CD1c-positive myeloid dendritic cell (primary cell): Measurements from ENCODE around the gene ADAMTSL3.

Experiments used
- DNase-seq: peaks from one replicate; pipeline ENCODE4 v3.0.0-alpha.2; 2016; ENCODE audit errors: extremely low spot score

The ADAMTSL3 gene

DNA sequence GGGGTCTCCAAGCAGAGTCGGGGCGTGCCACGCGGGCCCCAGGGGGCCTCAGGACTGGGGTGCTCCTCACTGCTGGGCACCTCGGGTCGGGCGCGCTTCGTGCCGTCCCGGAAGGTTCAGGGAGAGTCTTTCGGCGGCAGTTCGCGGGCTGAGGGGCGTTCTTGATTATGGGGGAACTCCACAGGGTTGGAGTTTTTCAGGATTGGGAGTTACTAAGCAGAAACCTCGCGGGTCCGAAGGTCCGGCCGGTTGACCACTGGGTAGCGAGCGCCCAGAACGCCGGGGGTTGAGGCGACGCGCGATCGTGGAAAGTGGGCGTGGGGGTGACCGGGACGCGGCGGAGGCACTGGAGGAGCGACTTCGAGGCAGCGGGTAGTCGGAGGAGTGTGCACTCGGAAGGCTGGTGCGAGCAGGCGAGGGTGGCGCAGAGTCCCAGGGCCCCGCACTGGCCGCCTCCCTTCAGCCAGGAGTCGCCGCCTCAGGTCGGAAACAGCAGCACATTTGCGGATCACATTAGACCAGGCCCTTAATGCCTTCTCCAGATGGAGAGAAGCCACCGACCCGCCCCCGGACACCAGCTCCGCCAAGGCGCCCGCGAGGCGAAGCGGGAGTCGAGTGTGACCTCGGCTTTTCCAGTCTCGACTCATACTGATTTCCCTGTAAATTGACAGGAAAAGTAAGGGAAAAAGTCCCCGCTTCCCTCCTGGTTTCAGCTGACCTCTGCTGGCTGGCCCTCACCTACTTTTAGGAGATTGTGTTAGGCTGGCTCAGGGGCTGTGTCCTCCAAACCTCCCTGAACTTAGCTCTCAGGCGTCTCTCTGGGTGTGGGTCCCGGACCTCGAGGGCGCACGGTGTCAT is 685 bp downstream of the ADAMTSL3 start:
- no peak for DNase-seq

DNA sequence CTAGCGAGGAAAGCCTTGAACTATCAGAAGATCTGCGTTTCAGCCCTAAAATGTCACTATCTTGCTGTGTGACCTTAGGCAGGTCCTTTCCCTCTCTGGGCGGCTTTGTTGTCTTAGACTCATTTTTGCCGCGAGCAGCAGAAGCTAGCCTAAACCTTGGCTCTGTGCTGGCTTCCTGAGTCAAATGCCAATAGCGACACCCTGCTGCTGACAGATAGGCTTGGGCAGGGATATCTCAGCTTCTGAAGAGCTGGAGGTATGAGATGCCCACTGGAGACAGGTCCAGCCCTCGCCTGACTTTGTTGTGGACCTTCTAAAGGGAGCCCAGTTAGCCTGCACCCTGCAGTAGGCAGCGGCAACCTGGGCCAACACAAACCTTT is 1.3 kb downstream of the ADAMTSL3 start:
- DNase-seq: no peak

DNA sequence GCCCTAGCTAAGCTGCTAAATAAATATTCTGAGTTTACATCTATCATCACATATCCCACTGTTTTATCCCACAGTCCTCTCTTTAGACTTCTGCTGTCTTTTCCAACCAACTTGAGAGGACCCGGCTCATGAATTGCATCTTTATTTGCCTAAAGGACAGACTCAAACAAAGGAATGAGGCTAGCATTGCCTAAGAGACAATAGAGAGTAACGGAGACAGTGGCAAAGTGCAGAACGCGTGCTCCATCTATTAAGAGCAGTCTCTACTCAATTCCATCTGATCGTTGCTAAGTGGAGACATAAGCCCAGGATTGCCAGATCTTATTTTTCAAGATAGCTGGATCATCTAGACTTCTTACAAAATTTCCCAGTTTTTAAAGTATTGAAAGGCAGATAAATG is 2.3 kb downstream of the ADAMTSL3 start:
- DNase-seq: no peak

- DNase-seq: no peak
Observed at GRCh38 chr15:83656943-83657528, 3.1 kb downstream of the ADAMTSL3 start.

DNA sequence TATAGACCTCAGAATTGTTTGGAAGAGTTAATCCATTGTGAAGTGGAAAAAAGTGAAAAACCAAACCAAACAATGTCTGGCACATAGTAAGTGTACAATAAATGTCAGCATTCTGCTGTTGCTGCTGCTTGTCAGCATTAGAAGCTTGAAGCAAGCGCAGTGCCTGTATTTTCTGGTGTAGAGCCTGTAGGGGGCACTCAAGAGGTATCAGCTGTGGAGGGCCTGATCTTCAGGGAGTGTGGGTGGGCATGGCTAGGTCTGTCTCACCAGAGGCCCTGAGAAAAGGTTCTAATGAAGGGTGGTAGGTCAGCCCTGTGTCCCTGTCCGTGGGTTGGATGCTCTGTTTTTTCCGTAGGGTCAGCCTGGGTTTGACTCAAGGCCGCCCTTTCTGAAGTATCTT is 3.6 kb downstream of the ADAMTSL3 start:
- no peak for DNase-seq

GRCh38 chr15:83658430-83659416 is 4.8 kb downstream of the ADAMTSL3 start:
- no peak for DNase-seq

- no peak for DNase-seq
Observed at GRCh38 chr15:83659417-83659812, 5.5 kb downstream of the ADAMTSL3 start.

DNA sequence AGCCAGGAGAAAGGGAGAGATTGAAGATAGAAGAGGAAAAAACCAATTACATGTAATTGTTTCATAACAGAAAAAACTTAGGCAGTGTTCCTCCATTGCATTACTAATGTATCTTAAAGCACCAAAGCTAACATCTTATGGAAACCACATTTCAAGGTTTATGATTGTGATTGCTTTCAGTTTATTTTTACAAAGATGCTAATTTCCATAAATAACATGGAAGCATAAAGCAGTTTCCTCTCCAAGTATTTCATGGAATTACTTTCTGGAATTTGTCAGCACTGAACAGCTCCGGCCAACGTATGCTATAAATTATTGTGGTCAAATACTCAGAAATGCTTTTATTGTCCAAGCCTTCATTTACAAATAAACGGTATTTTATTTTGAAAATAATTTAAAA is 11.6 kb downstream of the ADAMTSL3 start:
- DNase-seq: no peak

DNA sequence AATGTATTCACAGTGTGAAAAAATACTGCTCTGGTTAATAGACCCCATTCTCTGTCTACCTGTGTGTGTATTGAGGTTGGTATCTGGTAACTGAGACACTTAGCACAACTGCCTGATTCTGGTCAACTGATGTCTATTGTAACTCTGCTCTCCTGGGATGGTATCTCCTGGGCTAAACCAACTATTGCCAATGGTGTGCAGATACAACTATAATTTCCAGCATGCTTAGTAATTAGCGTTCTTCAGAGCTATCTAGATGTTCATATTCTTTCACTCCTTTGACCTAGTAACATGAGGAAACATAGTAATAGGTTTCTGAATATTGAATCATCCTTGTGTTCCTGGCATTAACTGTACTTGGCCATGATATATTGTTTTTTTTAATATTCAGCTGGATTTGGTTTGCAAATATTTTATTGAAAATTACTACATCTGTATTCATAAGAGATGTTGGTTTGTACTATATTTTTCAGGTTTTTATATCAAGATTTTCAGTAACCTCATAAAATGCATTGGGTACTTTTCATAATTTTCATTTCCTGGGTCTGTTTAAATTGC is 16.8 kb downstream of the ADAMTSL3 start:
- no peak for DNase-seq

DNA sequence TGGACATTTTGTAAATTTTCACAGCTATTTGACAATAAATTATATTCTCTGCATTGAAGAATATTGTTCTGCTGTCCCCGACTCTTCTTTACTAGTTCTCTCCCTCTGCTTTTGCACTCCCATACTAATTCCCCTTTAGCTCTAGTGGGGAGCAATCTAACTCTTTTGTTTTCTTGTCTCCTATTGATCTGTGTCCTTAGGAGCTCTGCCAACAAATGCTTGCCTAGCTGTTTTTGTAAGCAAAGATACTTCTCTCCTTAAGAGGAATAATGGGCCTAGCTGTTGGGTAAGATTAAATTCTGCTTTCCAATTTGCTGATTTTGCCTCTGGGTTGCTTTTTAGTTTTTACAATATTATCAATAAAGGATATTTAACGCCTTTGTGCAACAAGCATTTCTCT is 17.7 kb downstream of the ADAMTSL3 start:
- DNase-seq: no peak

GRCh38 chr15:83673385-83673784 is 19.5 kb downstream of the ADAMTSL3 start:
- no peak for DNase-seq

DNA sequence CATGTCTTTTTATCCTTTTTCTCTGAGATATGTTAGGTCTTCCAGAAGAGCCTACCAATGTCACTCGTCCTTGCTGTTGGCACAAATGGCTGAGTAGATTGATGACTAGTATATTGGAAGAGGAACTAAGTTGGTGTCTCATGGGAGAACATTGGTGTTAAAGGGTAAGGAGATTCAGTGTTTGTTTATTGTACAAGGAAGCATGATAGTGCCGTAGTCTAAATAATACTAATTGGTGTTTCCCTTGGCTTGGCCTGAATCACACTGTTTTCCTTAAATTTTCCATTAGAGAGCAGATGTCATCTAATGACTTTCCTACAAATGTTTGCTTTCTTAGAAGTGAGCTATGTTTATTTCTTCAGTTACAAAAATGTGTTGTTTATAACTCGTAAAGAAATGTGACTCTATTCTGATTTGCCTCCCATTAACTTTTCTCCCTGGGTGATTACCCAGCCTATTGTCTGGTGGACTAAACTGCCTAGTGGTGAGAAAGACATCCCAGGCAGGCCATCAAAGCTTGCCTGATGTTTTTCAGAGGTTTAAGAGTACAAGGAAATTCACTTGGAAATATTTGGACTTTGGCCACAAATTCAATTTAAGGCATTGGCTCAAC is 28.7 kb downstream of the ADAMTSL3 start:
- DNase-seq: no peak

DNA sequence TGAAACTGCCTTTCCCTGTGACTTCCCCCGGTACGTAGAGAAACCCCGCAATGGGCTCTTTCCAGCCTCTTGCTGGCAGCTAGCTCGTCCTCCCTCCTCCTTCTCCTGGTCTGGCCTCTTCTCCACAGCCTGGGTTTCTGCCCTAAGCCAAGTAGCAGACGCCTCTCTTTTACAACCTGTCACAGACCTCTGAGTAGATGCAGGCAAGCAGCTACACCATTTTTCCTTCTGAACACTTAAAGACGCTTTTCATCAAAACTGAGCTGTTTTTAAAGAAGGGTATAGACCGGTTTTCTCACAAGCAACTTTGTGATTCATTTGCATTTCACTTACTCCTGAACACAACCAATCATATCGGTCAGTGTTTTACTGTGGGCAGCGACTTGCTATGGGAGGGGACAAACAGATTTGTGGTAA is 32.0 kb downstream of the ADAMTSL3 start:
- DNase-seq: no peak

GRCh38 chr15:83688201-83688600 is 34.3 kb downstream of the ADAMTSL3 start:
- DNase-seq: no peak

DNA sequence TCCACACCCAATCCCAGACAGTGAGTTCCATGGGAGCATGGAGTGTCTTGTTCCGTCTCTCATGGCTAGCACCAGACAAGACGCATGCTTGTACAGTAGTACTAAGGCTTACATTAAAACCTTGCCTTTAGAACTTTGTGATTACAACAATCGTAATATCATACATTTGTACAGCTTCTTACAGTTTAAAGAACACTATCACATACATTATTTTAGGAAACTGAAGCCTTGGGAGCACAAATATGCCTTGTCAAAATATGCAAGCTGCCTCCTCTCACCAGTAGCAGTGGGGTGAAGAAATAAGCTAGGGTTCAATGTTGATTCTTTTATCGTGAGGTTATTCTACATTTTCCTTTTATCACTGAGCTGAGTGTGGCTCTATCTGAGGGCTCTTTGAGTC is 36.8 kb downstream of the ADAMTSL3 start:
- DNase-seq: no peak

GRCh38 chr15:83692746-83693581 is 39.0 kb downstream of the ADAMTSL3 start:
- no peak for DNase-seq

GRCh38 chr15:83694015-83694414 is 40.1 kb downstream of the ADAMTSL3 start:
- no peak for DNase-seq

DNA sequence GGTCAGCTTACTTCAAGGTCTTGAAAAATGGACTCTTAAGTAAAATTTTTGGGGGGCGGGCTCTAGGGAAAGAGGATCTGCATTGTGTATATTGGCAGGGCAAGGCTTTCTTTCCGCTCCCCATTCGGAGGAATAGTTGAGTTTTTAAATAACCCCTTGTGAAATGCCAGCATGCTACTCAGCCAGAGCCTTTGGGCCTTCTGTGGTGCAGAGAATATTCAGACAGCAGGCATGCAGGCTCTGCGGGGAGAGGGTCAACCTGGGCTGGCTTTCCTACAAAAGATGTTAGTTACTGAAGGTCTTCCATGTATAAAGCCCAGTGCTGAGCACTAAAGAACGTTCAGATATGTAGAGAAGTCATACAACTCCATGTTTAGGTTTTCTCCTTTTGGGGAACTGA is 40.6 kb downstream of the ADAMTSL3 start:
- no peak for DNase-seq

DNA sequence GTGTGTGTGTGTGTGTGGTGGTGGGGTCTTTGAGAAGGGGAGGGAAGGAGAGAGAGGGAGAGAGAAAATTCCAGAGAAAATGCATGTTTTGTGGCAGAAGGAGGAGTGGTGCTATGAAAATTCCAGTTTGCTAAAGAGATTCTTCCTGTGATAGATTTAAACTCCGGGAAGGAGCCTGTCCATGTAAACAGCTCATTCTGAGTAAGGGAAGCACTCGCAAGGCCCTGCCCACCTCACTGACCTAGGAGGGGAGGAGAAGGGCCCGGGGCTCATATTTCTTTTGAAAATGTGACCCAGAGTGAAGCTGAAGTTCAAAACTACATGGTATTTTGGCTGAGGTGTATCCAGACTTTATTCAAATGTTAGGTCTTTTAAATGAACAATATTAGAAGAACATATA is 41.3 kb downstream of the ADAMTSL3 start:
- DNase-seq: no peak

- no peak for DNase-seq
Observed at GRCh38 chr15:83695901-83696425, 42.0 kb downstream of the ADAMTSL3 start.
